Measurements from ENCODE around the gene ODF2.

- no peak for TF ChIP-seq CTCF (conservative IDR thresholded peaks at IDR 0.05; ENCODE audit: low read depth, low read length)
- no peak for TF ChIP-seq EZH2 (IDR thresholded peaks at IDR 0.05; ENCODE audit: borderline replicate concordance, low read depth, low read length, poor library complexity, severe bottlenecking)
These were observed 44.3 kb upstream of the ODF2 start for GRCh38 chr9:128411364-128412119.
